Mesothelial cell of epicardium (in vitro differentiated cells): ENCODE measurements around the gene HNRNPU. TPM values are rescaled to one million over a fixed set of nuclear protein-coding genes. Genes with fewer than 3 reads are reported as not detected.
A peak's percentile ranks its signal among the peaks of the same experiment; 100 is the strongest.
"Not testable (repeated sequence)": the region's sequence is repeated elsewhere in the genome, so short reads cannot be mapped to it uniquely, and the experiment has no call there.

Experiments used
- DNase-seq, 2 experiments: peaks; one replicate each; pipeline ENCODE4 v3.0.0; 2021; ENCODE audit warnings: low spot score in 2 of 2; ENCODE audit not compliant: unreplicated experiment in 2 of 2
- H3K27ac Mint-ChIP-seq: 2 replicates; pipeline ENCODE4 v1.8.0; 2021; ENCODE audit warnings: mixed read lengths
- H3K27me3 Mint-ChIP-seq: 2 replicates; pipeline ENCODE4 v1.8.0; 2021; ENCODE audit warnings: low read depth, mixed read lengths
- H3K36me3 Mint-ChIP-seq: 2 replicates; pipeline ENCODE4 v1.8.0; 2021; ENCODE audit warnings: mixed read lengths
- H3K4me1 Mint-ChIP-seq: 2 replicates; pipeline ENCODE4 v1.8.0; 2021; ENCODE audit warnings: mixed read lengths
- H3K4me3 Mint-ChIP-seq: 2 replicates; pipeline ENCODE4 v1.8.0; 2021; ENCODE audit warnings: mild to moderate bottlenecking, moderate library complexity, mixed read lengths
- H3K9me3 Mint-ChIP-seq: 2 replicates; pipeline ENCODE4 v1.8.0; 2021; ENCODE audit warnings: mixed read lengths
- total RNA-seq: library from RNA; stranded (reverse); gene quantifications from 3 replicates; pipeline ENCODE4 v1.2.1, GENCODE V29; 2021
- TF ChIP-seq, protein P1 (sequence below): fragments of 200-600 bp; sonication (generic); IDR thresholded peaks from one replicate; pipeline ENCODE4 v1.5.0; 2021; ENCODE audit warnings: antibody characterized with exemption; ENCODE audit not compliant: unreplicated experiment

HNRNPU gene
- total RNA-seq, 1 donor from 2014 or later, result 424 TPM

DNA sequence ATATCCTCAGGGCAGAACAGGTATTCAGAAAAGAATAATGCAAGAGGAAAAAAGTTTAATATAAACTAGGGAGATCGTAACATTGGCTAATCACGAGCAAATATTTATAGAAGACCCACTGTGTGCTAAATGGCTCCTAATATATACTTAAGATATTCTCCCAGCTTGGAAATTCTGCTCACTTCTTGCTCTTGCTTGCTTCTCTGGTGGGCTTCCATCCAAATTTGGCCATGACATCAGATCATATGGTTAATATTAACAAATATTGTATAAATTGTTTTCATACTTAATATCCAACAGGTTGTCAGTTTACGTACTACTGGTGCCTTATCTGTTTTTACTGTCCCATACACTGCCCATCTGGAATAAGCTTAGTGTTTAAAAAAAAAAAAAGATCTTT lies 27.8 kb downstream of the HNRNPU start:
- peaks cover 35% of the 10 kb centered on the region for H3K4me1 Mint-ChIP-seq
- H3K27ac Mint-ChIP-seq, result peak overlapping the region; percentile 96
- peak overlapping the region; percentile 94 for H3K4me3 Mint-ChIP-seq
- H3K27me3 Mint-ChIP-seq, result no peaks in the 10 kb centered on the region
- TF ChIP-seq, protein P1, sequence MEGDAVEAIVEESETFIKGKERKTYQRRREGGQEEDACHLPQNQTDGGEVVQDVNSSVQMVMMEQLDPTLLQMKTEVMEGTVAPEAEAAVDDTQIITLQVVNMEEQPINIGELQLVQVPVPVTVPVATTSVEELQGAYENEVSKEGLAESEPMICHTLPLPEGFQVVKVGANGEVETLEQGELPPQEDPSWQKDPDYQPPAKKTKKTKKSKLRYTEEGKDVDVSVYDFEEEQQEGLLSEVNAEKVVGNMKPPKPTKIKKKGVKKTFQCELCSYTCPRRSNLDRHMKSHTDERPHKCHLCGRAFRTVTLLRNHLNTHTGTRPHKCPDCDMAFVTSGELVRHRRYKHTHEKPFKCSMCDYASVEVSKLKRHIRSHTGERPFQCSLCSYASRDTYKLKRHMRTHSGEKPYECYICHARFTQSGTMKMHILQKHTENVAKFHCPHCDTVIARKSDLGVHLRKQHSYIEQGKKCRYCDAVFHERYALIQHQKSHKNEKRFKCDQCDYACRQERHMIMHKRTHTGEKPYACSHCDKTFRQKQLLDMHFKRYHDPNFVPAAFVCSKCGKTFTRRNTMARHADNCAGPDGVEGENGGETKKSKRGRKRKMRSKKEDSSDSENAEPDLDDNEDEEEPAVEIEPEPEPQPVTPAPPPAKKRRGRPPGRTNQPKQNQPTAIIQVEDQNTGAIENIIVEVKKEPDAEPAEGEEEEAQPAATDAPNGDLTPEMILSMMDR, result no peak
- peaks cover 15% of the 10 kb centered on the region for H3K36me3 Mint-ChIP-seq
- H3K9me3 Mint-ChIP-seq, result no peaks in the 10 kb centered on the region
- DNase-seq, result no peak

DNA sequence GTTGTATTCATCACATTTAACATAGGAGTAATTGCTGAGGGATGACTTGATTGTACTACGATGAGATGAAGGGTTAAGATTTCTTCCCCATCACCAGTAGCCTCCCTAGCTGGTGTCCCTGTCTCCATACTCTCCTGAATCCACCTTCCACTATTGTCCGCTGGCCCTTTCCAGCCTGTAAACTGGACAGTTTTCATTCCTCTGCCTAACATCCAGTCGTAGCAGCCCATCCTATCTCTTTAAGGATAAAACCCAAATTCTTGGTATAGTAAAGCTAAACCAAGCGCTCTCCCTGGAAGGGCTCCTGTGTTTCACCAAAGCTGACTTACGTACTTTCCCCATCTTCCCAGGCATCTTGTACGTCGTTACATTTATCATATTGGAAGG lies 28.2 kb downstream of the HNRNPU start:
- Mint-ChIP-seq H3K9me3 (no peaks in the 10 kb centered on the region), H3K4me3 (peak overlapping the region; percentile 94), H3K36me3 (peaks cover 15% of the 10 kb centered on the region), H3K27ac (peak overlapping the region; percentile 96), H3K4me1 (peaks cover 35% of the 10 kb centered on the region), H3K27me3 (no peaks in the 10 kb centered on the region)
- TF ChIP-seq, protein P1, result no peak
- DNase-seq, result no peak

DNA sequence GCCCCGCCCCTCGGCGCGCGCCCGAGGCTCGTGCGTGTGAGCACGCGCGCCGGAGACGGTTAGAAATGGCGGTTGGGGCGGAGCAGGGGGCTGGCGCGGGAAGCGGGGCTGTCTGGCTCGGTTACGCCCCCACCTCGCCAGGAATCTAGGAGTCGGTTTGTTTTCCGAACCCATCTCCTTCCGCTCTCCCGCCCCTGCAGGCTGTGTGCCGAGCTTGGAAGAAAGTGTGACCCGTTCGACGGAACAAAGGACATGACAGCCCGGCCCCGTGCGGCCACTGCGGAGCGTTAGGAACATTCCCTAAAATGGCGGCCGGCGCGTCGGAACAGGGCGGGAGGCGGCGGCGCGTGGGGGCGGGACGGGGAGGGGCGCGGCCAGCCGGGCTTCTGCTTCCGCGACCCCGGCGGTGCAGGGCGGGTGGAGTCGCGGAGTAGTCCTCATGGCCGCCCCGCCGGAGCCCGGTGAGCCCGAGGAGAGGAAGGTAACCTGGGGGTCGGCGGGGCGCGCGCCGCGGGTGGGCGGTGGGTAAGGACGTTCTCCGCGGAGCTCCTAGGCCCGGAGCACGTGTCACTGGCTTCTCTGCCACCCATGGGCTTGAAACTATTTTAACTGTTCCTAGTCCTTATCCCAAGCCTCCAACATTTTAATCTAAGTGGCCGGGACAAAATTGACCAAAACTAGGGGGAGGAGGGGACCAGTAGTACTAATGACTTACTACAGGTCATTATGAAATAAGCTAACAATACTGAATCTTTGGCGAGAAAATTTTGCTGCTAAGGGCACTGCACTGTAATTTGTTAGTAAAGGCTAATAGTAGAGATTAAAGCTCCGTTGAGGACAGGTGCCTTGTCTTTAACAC lies 28.8 kb downstream of the HNRNPU start, which contains the start of gene COX20:
COX20 (plus strand) TSS at position 383 of the 859 bp plus-strand sequence; CDS start at position 440, 57 bp downstream.
- Mint-ChIP-seq H3K4me3 (peak within 1 kb of the TSS; percentile 94), H3K27me3 (no peaks in the 10 kb centered on the region), H3K9me3 (no peaks in the 10 kb centered on the region), H3K4me1 (peaks cover 33% of the 10 kb centered on the region), H3K36me3 (peaks cover 12% of the 10 kb centered on the region), H3K27ac (peak within 1 kb of the TSS; percentile 100)
- TF ChIP-seq, protein P1, result no peak
- DNase-seq, result peak in 1 of 2 experiments; percentile 86

DNA sequence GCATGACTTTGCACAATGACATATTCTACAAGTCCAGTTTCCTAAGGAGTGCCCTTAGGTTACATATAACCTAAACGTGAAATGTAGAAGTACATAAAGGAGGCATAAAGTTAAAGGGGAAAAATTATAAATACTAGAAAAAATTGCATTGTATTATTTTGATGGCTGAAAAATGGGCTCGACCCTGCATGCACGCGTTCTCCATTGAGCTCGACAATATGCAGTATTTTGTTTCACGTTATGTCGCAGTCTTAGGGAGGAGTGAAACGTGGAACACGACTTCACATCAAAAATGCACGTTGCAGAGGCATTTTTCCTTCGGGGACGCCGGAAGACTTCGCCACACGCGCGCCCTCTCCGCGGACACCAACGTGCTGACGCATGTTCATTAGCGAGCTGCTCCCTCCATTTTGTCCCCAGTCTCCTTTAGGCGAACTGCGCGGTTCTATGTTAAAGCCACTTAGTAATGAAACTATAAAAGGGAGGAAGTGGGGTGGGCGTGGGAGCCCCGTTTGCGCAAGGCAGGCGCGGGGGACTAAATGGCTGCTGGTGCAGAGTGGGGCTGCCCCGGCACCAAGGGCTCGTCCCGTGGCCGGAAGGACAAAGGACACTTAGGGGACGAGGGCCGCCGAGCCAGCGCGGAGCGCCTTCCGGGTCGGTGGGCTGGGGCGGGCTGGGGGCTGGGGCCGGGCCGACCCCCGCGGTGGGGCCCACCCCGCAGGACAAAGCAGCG lies 29.6 kb downstream of the HNRNPU start:
- peak in 1 of 2 experiments; percentile 89 for DNase-seq
- peak overlapping the region; percentile 99 for H3K27ac Mint-ChIP-seq
- H3K4me3 Mint-ChIP-seq, result peak overlapping the region; percentile 94
- H3K36me3 Mint-ChIP-seq, result peaks cover 7% of the 10 kb centered on the region
- peaks cover 30% of the 10 kb centered on the region for H3K4me1 Mint-ChIP-seq
- TF ChIP-seq, protein P1, result no peak
- H3K27me3 Mint-ChIP-seq, result no peaks in the 10 kb centered on the region
- H3K9me3 Mint-ChIP-seq, result no peaks in the 10 kb centered on the region

DNA sequence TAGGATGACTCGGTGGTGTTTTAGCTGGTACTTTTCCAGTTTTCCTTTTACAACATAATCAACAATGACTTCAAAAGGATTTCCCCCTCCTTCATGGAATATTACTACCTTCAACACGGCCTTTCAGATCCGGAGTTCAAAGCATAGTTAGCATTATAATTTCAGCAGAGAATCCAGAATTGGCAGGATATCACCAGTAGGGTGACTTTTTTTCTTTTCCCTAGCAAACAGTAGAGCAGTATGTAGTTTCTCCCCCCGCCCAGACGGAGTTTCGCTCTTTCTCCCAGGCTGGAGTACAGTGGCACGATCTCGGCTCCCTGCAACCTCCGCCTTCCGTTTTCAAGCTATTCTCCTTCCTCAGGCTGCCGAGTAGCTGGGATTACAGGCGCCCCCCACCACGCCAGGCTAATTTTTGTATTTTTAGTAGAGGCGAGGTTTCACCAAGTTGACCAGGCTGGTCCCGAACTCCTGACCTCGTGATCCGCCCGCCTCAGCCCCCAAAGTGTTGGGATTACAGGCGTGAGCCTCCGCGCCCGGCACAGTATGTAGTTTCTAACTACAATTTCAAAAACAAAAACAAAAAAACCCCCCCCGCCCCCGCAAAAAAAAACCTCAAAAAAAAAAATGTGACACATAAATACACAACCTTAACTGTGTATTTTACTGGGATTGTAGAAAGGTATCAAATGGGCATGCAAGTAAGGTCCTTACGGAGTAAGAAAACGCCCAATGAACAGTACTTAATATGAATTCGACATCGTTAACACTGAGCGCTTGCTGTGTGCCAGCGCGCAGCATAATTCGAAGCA lies 30.4 kb downstream of the HNRNPU start:
- Mint-ChIP-seq H3K27me3 (no peaks in the 10 kb centered on the region), H3K4me3 (peak overlapping the region; percentile 94), H3K36me3 (peaks cover 8% of the 10 kb centered on the region), H3K9me3 (no peaks in the 10 kb centered on the region), H3K4me1 (peaks cover 30% of the 10 kb centered on the region), H3K27ac (peak overlapping the region; percentile 99)
- TF ChIP-seq, protein P1, result peak; percentile 14
- DNase-seq, result peak in 1 of 2 experiments; percentile 67

DNA sequence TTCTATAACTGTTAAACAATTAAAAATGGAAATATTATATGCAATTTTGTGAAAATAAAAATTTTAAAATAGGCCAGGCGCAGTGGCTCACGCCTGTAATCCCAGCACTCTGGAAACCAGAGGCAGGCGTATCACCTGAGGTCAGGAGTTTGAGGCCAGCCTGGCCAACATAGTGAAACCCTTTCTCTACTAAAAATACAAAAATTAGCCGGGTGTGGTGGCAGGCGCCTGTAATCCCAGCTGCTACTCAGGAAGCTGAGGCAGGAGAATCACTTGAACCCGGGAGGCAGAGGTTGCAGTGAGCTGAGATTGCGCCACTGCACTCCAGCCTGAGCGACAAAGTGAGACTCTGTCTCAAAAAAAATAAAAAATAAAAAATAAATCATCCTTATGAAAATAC lies 31.1 kb downstream of the HNRNPU start:
- not testable (repeated sequence) for H3K4me3 Mint-ChIP-seq, H3K9me3 Mint-ChIP-seq, DNase-seq, H3K27me3 Mint-ChIP-seq, H3K36me3 Mint-ChIP-seq
- H3K4me1 Mint-ChIP-seq, result peaks cover 27% of the 10 kb centered on the region
- H3K27ac Mint-ChIP-seq, result peak overlapping the region; percentile 99
